PC-3 (cell line): ENCODE results near the gene NSRP1. TPM values are rescaled to one million over a fixed set of nuclear protein-coding genes. Genes with fewer than 3 reads are reported as not detected.

Experiments used
- ATAC-seq: fragments of 200-7000 bp; cut with Tn5 transposase; 2 replicates; pipeline ENCODE4 v1.9.1; 2020; ENCODE audit warnings: mild to moderate bottlenecking, moderate library complexity
- BruUV-seq: library from RNA; stranded (reverse); fragments of 400-500 nt; replicated peaks from 2 replicates; lab custom pipeline; 2021; lab: Mats Ljungman, UMichigan
- CTCF ChIA-PET: fragments of 300-600 bp; sonication (Branson Sonifier 250); formaldehyde crosslinking; loops from one replicate; lab custom pipeline; 2022; ENCODE audit warnings: antibody characterized with exemption; lab: Charles Lee
- POLR2A ChIA-PET: fragments of 300-600 bp; sonication (Branson Sonifier 250); formaldehyde crosslinking; loops from one replicate; lab custom pipeline; 2022; ENCODE audit warnings: antibody characterized with exemption; ENCODE audit not compliant: unreplicated experiment; lab: Charles Lee
- DNase-seq: peaks from one replicate; pipeline ENCODE4 v3.0.0-alpha.2; 2015
- H2AFZ ChIP-seq: fragments of 300-600 bp; sonication (generic); 2 replicates; pipeline ENCODE4 v1.6.0; 2016; ENCODE audit warnings: antibody characterized with exemption, low read length
- H3F3A ChIP-seq: fragments of 300-600 bp; sonication (generic); one replicate; pipeline ENCODE4 v1.6.0; 2017; ENCODE audit warnings: antibody characterized with exemption, low read length, control low read depth, mild to moderate bottlenecking; ENCODE audit not compliant: unreplicated experiment
- H3K27ac ChIP-seq: fragments of 300-600 bp; sonication (generic); 2 replicates; pipeline ENCODE4 v1.5.1; 2016; ENCODE audit warnings: mild to moderate bottlenecking, low read length
- H3K27me3 ChIP-seq: fragments of 300-600 bp; sonication (generic); 2 replicates; pipeline ENCODE4 v1.6.1; 2016; ENCODE audit warnings: low read length, mixed read lengths
- H3K36me3 ChIP-seq: fragments of 300-600 bp; sonication (generic); 2 replicates; pipeline ENCODE4 v1.6.1; 2016; ENCODE audit warnings: low read depth, mixed run types, low read length, mixed read lengths
- H3K4me1 ChIP-seq: fragments of 300-600 bp; sonication (generic); 2 replicates; pipeline ENCODE4 v1.5.1; 2016; ENCODE audit warnings: low read length; ENCODE audit not compliant: insufficient read depth
- H3K4me2 ChIP-seq: fragments of 300-600 bp; sonication (generic); 2 replicates; pipeline ENCODE4 v1.6.0; 2016; ENCODE audit warnings: low read length
- H3K4me3 ChIP-seq: fragments of 300-600 bp; sonication (generic); 2 replicates; pipeline ENCODE4 v1.5.1; 2016; ENCODE audit warnings: mild to moderate bottlenecking, low read length, mixed read lengths
- H3K79me2 ChIP-seq: fragments of 300-600 bp; sonication (generic); 2 replicates; pipeline ENCODE4 v1.6.1; 2017; ENCODE audit warnings: low read length, mixed read lengths
- H3K9ac ChIP-seq: fragments of 300-600 bp; sonication (generic); 2 replicates; pipeline ENCODE4 v1.6.0; 2016; ENCODE audit warnings: mild to moderate bottlenecking, low read length
- H3K9me2 ChIP-seq: fragments of 300-600 bp; sonication (generic); replicated peaks from 2 replicates; pipeline ENCODE4 v1.6.1; 2016; ENCODE audit warnings: mixed run types, low read length, mixed read lengths
- H3K9me3 ChIP-seq: fragments of 300-600 bp; sonication (generic); 2 replicates; pipeline ENCODE4 v1.6.1; 2016; ENCODE audit warnings: low read length, mixed read lengths
- H4K20me1 ChIP-seq: fragments of 300-600 bp; sonication (generic); 2 replicates; pipeline ENCODE4 v1.6.1; 2016; ENCODE audit warnings: low read length, mixed read lengths
- CTCF ChIP-seq: fragments of 300-600 bp; sonication (generic); conservative IDR thresholded peaks from 2 replicates; pipeline ENCODE4 v1.5.1; 2017; ENCODE audit warnings: antibody characterized with exemption, low read depth, mild to moderate bottlenecking, low read length
- EZH2 ChIP-seq: fragments of 300-600 bp; sonication (generic); IDR thresholded peaks from one replicate; pipeline ENCODE4 v1.6.1; 2017; ENCODE audit warnings: antibody characterized with exemption, mild to moderate bottlenecking, low read length; ENCODE audit not compliant: unreplicated experiment
- EZH2phosphoT487 ChIP-seq: fragments of 300-600 bp; sonication (generic); IDR thresholded peaks from 2 replicates; pipeline ENCODE4 v1.6.1; 2018; ENCODE audit warnings: mild to moderate bottlenecking, antibody characterized with exemption, low read length, borderline replicate concordance
- intact Hi-C: fragments of 100-400 bp; cut with micrococcal nuclease; formaldehyde crosslinking; loops from 2 replicates; pipeline ENCODE4 v1.9.0; 2023
- total RNA-seq: library from RNA; depleted of rRNA; stranded (reverse); fragments of >200 nt; gene quantifications from 2 replicates; pipeline ENCODE4 v1.2.3, GENCODE V29; 2014

NSRP1 gene
- total RNA-seq, 1 experiment from 2014 or later: 6.4 TPM

GRCh38 chr17:30222251-30222650 is 105.6 kb downstream of the NSRP1 start:
- no peaks in the 10 kb centered on the region for H3K36me3 ChIP-seq
- no peak overlapping the region for H3K27ac ChIP-seq
- H3F3A ChIP-seq: no peaks in the 10 kb centered on the region
- ChIA-PET CTCF (no interaction called here), POLR2A (no interaction called here)
- no TSS peak for BruUV-seq
- no peak overlapping the region for H3K9ac ChIP-seq
- H3K4me3 ChIP-seq: no peak overlapping the region
- TF ChIP-seq CTCF (no peak), EZH2 (no peak), EZH2phosphoT487 (no peak)
- no peak overlapping the region for H3K4me2 ChIP-seq
- H3K27me3 ChIP-seq: no peaks in the 10 kb centered on the region
- H3K9me3 ChIP-seq: no peaks in the 10 kb centered on the region
- H2AFZ ChIP-seq: no peak overlapping the region
- no peaks in the 10 kb centered on the region for H4K20me1 ChIP-seq
- intact Hi-C loops: no loop called here
- DNase-seq: no peak
- no peaks in the 10 kb centered on the region for H3K9me2 ChIP-seq
- H3K79me2 ChIP-seq: no peaks in the 10 kb centered on the region
- no peaks in the 10 kb centered on the region for H3K4me1 ChIP-seq
- ATAC-seq: no peak

DNA sequence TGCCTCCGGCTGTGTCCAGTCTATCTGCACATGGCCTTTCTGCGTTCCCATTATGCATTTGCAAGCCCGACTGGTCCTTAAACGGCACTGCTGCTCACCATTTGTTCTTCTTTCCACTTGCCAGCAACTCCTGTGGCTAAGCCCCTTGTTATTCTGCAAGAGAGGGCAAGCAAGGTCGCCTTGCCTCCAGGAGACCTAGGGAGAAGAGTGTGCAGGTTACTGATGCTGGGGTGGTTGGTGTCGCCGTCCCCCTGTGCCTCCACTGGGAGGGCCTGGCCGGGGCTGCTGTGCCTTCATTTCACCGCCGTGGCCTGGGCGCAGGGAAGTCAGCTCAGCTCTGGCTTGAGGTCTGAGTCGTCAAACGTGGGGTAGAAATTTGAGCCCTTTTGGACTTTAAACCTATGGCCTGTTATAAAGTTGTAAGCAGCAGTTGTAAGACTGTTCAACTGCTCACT is 106.1 kb downstream of the NSRP1 start:
- no peaks in the 10 kb centered on the region for H3K4me1 ChIP-seq
- H3K79me2 ChIP-seq: no peaks in the 10 kb centered on the region
- H2AFZ ChIP-seq: no peak overlapping the region
- H3K9me2 ChIP-seq: no peaks in the 10 kb centered on the region
- no peaks in the 10 kb centered on the region for H3K9me3 ChIP-seq
- no peaks in the 10 kb centered on the region for H4K20me1 ChIP-seq
- H3K9ac ChIP-seq: no peak overlapping the region
- ATAC-seq (no peak), DNase-seq (no peak)
- ChIA-PET CTCF (no interaction called here), POLR2A (no interaction called here)
- H3K4me2 ChIP-seq: no peak overlapping the region
- H3K4me3 ChIP-seq: no peak overlapping the region
- intact Hi-C loops: no loop called here
- no peak for TF ChIP-seq EZH2
- TF ChIP-seq EZH2phosphoT487: no peak
- TF ChIP-seq CTCF: no peak
- H3K27me3 ChIP-seq: no peaks in the 10 kb centered on the region
- no TSS peak for BruUV-seq
- no peak overlapping the region for H3K27ac ChIP-seq
- H3K36me3 ChIP-seq: no peaks in the 10 kb centered on the region
- H3F3A ChIP-seq: no peaks in the 10 kb centered on the region

GRCh38 chr17:30224419-30224960 is 107.9 kb downstream of the NSRP1 start:
- Histone ChIP-seq H3K27ac (no peak overlapping the region), H3K36me3 (no peaks in the 10 kb centered on the region), H4K20me1 (no peaks in the 10 kb centered on the region), H3K4me1 (no peaks in the 10 kb centered on the region), H2AFZ (no peak overlapping the region), H3K9me3 (no peaks in the 10 kb centered on the region), H3K9me2 (no peaks in the 10 kb centered on the region), H3K27me3 (no peaks in the 10 kb centered on the region), H3K4me3 (no peak overlapping the region), H3K4me2 (no peak overlapping the region), H3K9ac (no peak overlapping the region), H3F3A (no peaks in the 10 kb centered on the region), H3K79me2 (no peaks in the 10 kb centered on the region)
- CTCF ChIA-PET: no interaction called here
- DNase-seq (no peak), ATAC-seq (no peak)
- no peak for TF ChIP-seq EZH2phosphoT487
- no peak for TF ChIP-seq CTCF
- no peak for TF ChIP-seq EZH2
- no TSS peak for BruUV-seq
- intact Hi-C loops: no loop called here
- POLR2A ChIA-PET: no interaction called here
